NCI-H69 (cell line): ENCODE measurements around the gene CSN3.

Experiments
- DNase-seq: peaks from one replicate; lab custom pipeline; 2025; lab: John Stamatoyannopoulos, UW

Gene CSN3

GRCh38 chr4:70297576-70297975 is 55.2 kb downstream of the CSN3 start:
- no peak for DNase-seq

GRCh38 chr4:70298051-70298450 is 55.7 kb downstream of the CSN3 start:
- DNase-seq = no peak

GRCh38 chr4:70299643-70300042 is 57.2 kb downstream of the CSN3 start:
- no peak for DNase-seq

- DNase-seq = no peak
Observed at GRCh38 chr4:70300215-70300614, 57.8 kb downstream of the CSN3 start.
